Measurements from ENCODE around the gene TMEM143.

TMEM143 gene

GRCh38 chr19:48359123-48359522 is 4.6 kb downstream of the TMEM143 start:
- DNase-seq (ENCODE audit: low spot score): no peak

GRCh38 chr19:48355365-48355954 is 8.3 kb downstream of the TMEM143 start:
- DNase-seq (ENCODE audit: low spot score): no peak

GRCh38 chr19:48354332-48354992 is 9.3 kb downstream of the TMEM143 start:
- no peak for DNase-seq (ENCODE audit: low spot score)

GRCh38 chr19:48353677-48354076 is 10.1 kb downstream of the TMEM143 start:
- DNase-seq (ENCODE audit: low spot score): no peak

GRCh38 chr19:48351341-48351752 is 12.4 kb downstream of the TMEM143 start:
- no peak for DNase-seq (ENCODE audit: low spot score)

GRCh38 chr19:48350856-48351255 is 12.9 kb downstream of the TMEM143 start:
- DNase-seq (ENCODE audit: low spot score): no peak

GRCh38 chr19:48348737-48349136 is 15.0 kb downstream of the TMEM143 start:
- no peak for DNase-seq (ENCODE audit: low spot score)

GRCh38 chr19:48348045-48348444 is 15.7 kb downstream of the TMEM143 start:
- no peak for DNase-seq (ENCODE audit: low spot score)

GRCh38 chr19:48346191-48346590 is 17.5 kb downstream of the TMEM143 start:
- no peak for DNase-seq (ENCODE audit: low spot score)

- no peak for DNase-seq (ENCODE audit: low spot score)
Measured at GRCh38 chr19:48344892-48345291, 18.8 kb downstream of the TMEM143 start.

- DNase-seq (ENCODE audit: low spot score): no peak
Measured at GRCh38 chr19:48342841-48343540, 20.7 kb downstream of the TMEM143 start.

GRCh38 chr19:48342414-48342738 is 21.4 kb downstream of the TMEM143 start:
- no peak for DNase-seq (ENCODE audit: low spot score)

- no peak for DNase-seq (ENCODE audit: low spot score)
Measured at GRCh38 chr19:48341515-48342413, 22.0 kb downstream of the TMEM143 start.

GRCh38 chr19:48340995-48341394 is 22.7 kb downstream of the TMEM143 start:
- DNase-seq (ENCODE audit: low spot score): no peak

- DNase-seq (ENCODE audit: low spot score): no peak
Measured at GRCh38 chr19:48338802-48339503, 24.8 kb downstream of the TMEM143 start.

GRCh38 chr19:48338253-48338755 is 25.4 kb downstream of the TMEM143 start:
- no peak for DNase-seq (ENCODE audit: low spot score)

- peak; percentile 79 for DNase-seq (ENCODE audit: low spot score)
Measured at GRCh38 chr19:48333467-48334384, 30.0 kb downstream of the TMEM143 start.

- DNase-seq (ENCODE audit: low spot score): peak; percentile 96
Measured at GRCh38 chr19:48332662-48333466, 30.9 kb downstream of the TMEM143 start.

GRCh38 chr19:48332351-48332661 is 31.4 kb downstream of the TMEM143 start:
- DNase-seq (ENCODE audit: low spot score): no peak
